ENCODE results near the gene CHST9. TPM values are rescaled to one million over a fixed set of nuclear protein-coding genes. Genes with fewer than 3 reads are reported as not detected.

Gene CHST9
- total and polyA plus RNA-seq, 2 experiments from 2014 or later, result 15.5 to 16.8 TPM

DNA sequence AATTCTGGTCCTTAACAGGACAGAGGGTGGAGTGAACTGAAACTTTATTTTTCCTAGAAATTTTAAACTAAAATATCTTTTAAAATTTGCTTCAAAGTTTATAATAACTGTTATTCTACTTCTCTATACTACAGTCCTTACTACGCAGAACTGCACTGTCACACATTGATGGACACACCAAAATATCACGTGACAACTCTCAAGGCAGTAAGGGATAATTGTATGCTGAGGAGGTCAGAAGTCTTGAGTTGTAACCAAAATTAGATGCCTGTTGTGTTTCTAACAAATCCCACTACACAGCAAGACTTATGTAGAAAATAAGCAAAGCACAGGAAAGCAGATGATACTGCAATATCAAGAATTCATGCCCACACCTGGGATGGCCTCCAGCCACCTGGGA is 76.3 kb downstream of the CHST9 start:
- H3K9me3 Mint-ChIP-seq, result no peaks in the 10 kb centered on the region; the same call in 2 of the 3 replicates
- H3K4me3 Mint-ChIP-seq, result no peak overlapping the region
- Histone ChIP-seq H3K9me2 (ENCODE audit: insufficient read depth) (peaks cover 4% of the 10 kb centered on the region; the same call in 1 of the 2 replicates), H3K4me3 (no peak overlapping the region), H2AFZ (no peak overlapping the region), H3K27me3 (ENCODE audit: insufficient read depth) (no peaks in the 10 kb centered on the region), H3K27ac (ENCODE audit: low read depth) (no peak overlapping the region), H3F3A (replicated peaks; ENCODE audit: low read depth) (no peaks in the 10 kb centered on the region), H3K79me2 (replicated peaks; ENCODE audit: insufficient read depth) (no peaks in the 10 kb centered on the region), H4K20me1 (replicated peaks; ENCODE audit: insufficient read depth) (no peaks in the 10 kb centered on the region), H3K4me2 (no peak overlapping the region), H3K4me1 (ENCODE audit: insufficient read depth) (peaks cover 11% of the 10 kb centered on the region), H3K36me3 (ENCODE audit: insufficient read depth) (no peaks in the 10 kb centered on the region)
- peaks cover 8% of the 10 kb centered on the region; the same call in 2 of the 3 replicates for H3K36me3 Mint-ChIP-seq (ENCODE audit: low read depth)
- no peaks in the 10 kb centered on the region for H3K27me3 Mint-ChIP-seq (ENCODE audit: insufficient read depth, low read depth, poor library complexity)
- H3K4me1 Mint-ChIP-seq, result peaks cover 8% of the 10 kb centered on the region; the same call in 2 of the 3 replicates
- no peak overlapping the region for H3K27ac Mint-ChIP-seq
- no peak for ATAC-seq
- no peak for DNase-seq (ENCODE audit: low spot score)
- TF ChIP-seq CREB1 (CRISPR knock-in tag; IDR thresholded peaks at IDR 0.05; ENCODE audit: low read depth) (no peak), ZNF331 (CRISPR knock-in tag; IDR thresholded peaks at IDR 0.05; ENCODE audit: low read depth) (no peak), JUNB (IDR thresholded peaks at IDR 0.05; ENCODE audit: unreplicated experiment) (no peak), STAT1 (IDR thresholded peaks at IDR 0.05; ENCODE audit: unreplicated experiment) (no peak), NANOG (IDR thresholded peaks at IDR 0.05; ENCODE audit: borderline replicate concordance) (no peak), EZH2 (IDR thresholded peaks at IDR 0.05; ENCODE audit: low read depth, unreplicated experiment) (no peak), EZH2phosphoT487 (IDR thresholded peaks at IDR 0.05; ENCODE audit: unreplicated experiment) (no peak), POLR2AphosphoS5 (IDR thresholded peaks at IDR 0.05; ENCODE audit: low read depth) (no peak)
- TF ChIP-seq, protein P1, sequence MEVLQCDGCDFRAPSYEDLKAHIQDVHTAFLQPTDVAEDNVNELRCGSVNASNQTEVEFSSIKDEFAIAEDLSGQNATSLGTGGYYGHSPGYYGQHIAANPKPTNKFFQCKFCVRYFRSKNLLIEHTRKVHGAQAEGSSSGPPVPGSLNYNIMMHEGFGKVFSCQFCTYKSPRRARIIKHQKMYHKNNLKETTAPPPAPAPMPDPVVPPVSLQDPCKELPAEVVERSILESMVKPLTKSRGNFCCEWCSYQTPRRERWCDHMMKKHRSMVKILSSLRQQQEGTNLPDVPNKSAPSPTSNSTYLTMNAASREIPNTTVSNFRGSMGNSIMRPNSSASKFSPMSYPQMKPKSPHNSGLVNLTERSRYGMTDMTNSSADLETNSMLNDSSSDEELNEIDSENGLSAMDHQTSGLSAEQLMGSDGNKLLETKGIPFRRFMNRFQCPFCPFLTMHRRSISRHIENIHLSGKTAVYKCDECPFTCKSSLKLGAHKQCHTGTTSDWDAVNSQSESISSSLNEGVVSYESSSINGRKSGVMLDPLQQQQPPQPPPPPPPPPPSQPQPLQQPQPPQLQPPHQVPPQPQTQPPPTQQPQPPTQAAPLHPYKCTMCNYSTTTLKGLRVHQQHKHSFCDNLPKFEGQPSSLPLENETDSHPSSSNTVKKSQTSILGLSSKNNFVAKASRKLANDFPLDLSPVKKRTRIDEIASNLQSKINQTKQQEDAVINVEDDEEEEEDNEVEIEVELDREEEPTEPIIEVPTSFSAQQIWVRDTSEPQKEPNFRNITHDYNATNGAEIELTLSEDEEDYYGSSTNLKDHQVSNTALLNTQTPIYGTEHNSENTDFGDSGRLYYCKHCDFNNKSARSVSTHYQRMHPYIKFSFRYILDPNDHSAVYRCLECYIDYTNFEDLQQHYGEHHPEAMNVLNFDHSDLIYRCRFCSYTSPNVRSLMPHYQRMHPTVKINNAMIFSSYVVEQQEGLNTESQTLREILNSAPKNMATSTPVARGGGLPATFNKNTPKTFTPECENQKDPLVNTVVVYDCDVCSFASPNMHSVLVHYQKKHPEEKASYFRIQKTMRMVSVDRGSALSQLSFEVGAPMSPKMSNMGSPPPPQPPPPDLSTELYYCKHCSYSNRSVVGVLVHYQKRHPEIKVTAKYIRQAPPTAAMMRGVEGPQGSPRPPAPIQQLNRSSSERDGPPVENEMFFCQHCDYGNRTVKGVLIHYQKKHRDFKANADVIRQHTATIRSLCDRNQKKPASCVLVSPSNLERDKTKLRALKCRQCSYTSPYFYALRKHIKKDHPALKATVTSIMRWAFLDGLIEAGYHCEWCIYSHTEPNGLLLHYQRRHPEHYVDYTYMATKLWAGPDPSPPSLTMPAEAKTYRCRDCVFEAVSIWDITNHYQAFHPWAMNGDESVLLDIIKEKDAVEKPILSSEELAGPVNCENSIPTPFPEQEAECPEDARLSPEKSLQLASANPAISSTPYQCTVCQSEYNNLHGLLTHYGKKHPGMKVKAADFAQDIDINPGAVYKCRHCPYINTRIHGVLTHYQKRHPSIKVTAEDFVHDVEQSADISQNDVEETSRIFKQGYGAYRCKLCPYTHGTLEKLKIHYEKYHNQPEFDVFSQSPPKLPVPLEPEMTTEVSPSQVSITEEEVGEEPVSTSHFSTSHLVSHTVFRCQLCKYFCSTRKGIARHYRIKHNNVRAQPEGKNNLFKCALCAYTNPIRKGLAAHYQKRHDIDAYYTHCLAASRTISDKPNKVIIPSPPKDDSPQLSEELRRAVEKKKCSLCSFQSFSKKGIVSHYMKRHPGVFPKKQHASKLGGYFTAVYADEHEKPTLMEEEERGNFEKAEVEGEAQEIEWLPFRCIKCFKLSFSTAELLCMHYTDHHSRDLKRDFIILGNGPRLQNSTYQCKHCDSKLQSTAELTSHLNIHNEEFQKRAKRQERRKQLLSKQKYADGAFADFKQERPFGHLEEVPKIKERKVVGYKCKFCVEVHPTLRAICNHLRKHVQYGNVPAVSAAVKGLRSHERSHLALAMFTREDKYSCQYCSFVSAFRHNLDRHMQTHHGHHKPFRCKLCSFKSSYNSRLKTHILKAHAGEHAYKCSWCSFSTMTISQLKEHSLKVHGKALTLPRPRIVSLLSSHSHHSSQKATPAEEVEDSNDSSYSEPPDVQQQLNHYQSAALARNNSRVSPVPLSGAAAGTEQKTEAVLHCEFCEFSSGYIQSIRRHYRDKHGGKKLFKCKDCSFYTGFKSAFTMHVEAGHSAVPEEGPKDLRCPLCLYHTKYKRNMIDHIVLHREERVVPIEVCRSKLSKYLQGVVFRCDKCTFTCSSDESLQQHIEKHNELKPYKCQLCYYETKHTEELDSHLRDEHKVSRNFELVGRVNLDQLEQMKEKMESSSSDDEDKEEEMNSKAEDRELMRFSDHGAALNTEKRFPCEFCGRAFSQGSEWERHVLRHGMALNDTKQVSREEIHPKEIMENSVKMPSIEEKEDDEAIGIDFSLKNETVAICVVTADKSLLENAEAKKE (CRISPR knock-in tag; IDR thresholded peaks at IDR 0.05), result no peak
- TF ChIP-seq, protein P2, sequence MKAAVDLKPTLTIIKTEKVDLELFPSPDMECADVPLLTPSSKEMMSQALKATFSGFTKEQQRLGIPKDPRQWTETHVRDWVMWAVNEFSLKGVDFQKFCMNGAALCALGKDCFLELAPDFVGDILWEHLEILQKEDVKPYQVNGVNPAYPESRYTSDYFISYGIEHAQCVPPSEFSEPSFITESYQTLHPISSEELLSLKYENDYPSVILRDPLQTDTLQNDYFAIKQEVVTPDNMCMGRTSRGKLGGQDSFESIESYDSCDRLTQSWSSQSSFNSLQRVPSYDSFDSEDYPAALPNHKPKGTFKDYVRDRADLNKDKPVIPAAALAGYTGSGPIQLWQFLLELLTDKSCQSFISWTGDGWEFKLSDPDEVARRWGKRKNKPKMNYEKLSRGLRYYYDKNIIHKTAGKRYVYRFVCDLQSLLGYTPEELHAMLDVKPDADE (IDR thresholded peaks at IDR 0.05), result no peak
- TF ChIP-seq, protein P3, sequence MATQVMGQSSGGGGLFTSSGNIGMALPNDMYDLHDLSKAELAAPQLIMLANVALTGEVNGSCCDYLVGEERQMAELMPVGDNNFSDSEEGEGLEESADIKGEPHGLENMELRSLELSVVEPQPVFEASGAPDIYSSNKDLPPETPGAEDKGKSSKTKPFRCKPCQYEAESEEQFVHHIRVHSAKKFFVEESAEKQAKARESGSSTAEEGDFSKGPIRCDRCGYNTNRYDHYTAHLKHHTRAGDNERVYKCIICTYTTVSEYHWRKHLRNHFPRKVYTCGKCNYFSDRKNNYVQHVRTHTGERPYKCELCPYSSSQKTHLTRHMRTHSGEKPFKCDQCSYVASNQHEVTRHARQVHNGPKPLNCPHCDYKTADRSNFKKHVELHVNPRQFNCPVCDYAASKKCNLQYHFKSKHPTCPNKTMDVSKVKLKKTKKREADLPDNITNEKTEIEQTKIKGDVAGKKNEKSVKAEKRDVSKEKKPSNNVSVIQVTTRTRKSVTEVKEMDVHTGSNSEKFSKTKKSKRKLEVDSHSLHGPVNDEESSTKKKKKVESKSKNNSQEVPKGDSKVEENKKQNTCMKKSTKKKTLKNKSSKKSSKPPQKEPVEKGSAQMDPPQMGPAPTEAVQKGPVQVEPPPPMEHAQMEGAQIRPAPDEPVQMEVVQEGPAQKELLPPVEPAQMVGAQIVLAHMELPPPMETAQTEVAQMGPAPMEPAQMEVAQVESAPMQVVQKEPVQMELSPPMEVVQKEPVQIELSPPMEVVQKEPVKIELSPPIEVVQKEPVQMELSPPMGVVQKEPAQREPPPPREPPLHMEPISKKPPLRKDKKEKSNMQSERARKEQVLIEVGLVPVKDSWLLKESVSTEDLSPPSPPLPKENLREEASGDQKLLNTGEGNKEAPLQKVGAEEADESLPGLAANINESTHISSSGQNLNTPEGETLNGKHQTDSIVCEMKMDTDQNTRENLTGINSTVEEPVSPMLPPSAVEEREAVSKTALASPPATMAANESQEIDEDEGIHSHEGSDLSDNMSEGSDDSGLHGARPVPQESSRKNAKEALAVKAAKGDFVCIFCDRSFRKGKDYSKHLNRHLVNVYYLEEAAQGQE (IDR thresholded peaks at IDR 0.05; ENCODE audit: unreplicated experiment), result no peak
